GM21367 (cell line): Measurements from ENCODE around the gene ARID1A.
"Not testable (repeated sequence)": the region's sequence is repeated elsewhere in the genome, so short reads cannot be mapped to it uniquely, and the experiment has no call there.

Experiments used
- ATAC-seq: cut with Tn5 transposase; IDR thresholded peaks from one replicate; pipeline ENCODE4 v1.9.1; 2021; ENCODE audit not compliant: unreplicated experiment

Gene ARID1A

DNA sequence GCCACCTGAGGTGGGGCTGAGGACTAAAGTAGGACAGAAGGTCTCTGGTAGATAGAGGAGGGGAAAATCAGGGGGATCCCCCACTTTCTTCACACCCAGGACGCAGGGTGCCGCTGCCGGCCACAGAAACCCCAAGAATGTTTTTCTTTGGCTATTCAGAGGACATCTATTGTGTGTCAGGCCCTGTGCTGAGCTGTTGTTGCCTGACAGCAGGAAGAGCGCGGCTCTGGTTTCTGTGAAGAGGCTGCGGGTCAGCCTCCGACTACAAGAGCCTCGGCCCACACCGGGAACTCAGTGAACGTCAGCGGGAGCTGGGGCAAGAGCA lies 91.5 kb downstream of the ARID1A start:
- peak; percentile 31 for ATAC-seq

DNA sequence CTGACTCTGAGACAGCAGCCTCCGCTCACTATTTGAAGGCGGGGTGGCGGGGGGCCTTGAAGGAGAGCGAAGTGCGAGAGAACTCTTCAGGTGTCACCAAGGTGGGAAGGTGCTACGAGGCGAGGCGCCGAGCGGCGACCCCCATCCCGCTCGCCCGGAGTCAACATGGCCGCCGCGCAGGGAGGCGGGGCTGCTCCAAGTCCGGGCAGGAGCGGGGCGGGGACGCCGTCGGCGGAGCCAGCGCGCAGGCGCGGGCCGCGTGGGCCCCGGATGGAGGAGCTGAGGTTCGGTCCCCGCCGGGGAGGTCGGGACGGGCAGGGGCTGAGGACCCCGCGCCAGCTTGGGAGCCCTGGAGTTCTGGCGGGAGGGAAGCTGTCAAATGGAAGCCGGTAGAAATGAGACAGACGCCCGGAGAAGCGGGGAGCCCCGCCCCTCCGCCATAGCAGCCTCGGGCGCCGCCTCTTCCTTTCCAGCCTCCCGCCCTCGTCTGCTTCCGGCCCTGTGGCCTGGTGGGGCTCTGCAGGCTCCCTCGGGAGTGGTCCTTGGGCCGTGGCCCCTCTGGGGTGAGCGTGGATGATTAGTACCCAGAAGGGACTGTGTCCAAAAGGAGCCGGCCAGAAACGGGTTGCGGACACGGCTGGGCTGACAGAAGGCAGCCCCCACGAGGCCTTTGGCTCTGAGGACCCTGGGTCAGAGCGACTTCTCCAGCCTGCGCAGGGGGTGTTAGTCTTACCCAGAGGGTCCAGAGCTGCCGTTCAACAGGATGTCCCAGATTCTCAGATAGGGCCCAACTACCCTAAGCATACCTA lies 92.1 kb downstream of the ARID1A start, which contains the start of gene PIGV:
Gene PIGV, plus strand, starts transcription at position 245 of the 809 bp plus-strand sequence. CDS start 2,866 bp downstream, outside the sequence.
- ATAC-seq, result peak; percentile 42

DNA sequence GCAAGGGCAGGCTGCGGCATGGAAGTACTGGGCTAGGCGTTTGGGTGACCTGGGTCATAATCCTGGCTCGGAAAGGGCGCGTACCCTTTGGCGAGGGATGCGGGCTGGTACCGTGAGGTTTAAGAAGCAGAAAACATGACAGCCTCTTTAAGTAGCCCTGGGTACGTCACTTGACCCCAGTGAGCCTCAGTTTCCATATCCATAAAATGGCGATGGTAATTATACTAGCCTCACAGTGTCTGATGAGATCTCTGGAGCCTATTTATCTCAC lies 92.6 kb downstream of the ARID1A start:
- ATAC-seq, result no peak

DNA sequence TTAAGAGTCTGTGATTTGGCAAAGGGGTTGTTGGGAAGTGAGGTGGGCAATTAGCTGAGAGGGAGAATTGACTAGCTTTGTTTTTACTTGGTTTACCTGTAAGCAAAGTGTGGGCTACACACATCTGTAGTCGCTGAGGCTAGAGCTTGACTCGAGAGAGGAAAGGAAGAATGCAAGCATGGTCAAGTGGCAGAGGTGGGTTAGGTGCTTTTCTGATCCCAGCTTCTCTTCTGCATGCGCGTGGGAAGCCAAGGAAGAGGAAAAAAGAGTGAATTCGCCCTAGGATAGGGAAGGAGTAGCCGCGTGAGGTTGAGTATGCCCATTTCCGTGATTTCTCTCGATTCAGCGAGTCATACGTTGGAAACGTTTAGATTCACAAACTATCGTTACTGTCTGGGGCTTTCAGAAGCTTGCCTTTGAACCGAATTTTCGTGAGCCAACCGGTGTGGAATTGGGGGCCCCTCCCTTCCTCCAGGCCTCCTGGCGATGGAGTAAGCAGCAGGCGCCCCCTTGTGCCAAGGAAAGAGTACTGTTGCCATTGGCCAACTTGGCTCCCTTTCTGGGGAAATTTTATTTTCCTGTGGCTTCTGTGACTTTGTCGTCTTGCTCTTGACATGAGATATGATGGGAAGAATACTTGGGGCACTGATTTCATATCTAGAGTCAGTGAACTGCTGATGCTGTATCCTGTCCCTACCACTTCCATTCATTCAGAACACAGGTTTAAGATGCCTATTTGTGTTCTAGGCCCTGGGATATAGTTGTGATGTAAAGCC lies 93.2 kb downstream of the ARID1A start:
- ATAC-seq, result no peak

DNA sequence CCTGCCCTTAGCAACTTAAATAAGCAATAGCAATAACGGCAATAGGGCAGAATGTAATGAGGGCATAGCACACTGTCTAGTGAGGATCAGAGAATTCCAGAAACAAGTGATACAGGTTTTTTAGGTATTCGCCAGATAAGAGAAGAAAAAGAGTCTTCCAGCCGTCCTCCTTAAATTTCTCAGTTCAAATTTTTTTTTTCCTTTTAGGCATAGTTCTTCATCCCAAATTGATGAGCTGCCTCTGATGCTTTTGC lies 93.7 kb downstream of the ARID1A start:
- ATAC-seq, result no peak

DNA sequence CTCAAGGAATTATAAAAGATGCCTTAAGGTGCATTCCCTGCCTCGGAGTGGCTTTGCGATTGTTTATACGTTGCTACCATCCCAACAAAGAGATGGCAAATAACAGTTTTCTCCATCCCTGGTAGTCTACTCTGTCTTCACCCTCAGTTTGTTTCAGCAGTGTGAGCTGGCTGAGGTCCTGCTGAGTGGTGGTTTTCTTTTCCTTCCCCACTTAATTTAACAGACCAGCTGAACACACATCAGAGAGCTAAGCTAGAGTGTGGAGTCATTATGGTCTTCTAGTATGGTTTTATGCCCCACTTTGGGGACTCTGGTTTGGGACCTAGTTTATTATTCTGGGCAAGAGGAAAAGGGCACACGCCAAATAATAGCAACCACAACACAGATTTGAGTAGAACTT lies 94.1 kb downstream of the ARID1A start:
- no peak for ATAC-seq

DNA sequence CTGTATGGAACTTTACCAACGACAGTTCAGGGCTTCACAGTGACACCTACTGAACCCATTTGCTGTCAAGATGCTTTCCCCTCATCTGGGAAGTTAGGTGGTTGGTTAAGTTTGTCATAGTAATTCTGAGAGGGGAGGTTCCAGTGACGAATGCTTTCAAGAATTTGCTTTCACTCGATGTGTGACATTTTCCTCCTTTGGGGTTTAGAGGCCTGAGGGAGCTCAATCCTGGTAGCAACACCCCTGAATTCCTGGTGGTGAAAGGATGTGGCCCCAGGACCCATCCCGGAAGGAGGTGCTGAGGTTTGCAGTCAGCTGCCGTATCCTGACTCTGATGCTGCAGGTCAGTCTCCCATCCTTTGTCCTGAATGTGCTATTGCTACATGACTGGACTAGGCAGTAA lies 94.7 kb downstream of the ARID1A start:
- ATAC-seq, result no peak

DNA sequence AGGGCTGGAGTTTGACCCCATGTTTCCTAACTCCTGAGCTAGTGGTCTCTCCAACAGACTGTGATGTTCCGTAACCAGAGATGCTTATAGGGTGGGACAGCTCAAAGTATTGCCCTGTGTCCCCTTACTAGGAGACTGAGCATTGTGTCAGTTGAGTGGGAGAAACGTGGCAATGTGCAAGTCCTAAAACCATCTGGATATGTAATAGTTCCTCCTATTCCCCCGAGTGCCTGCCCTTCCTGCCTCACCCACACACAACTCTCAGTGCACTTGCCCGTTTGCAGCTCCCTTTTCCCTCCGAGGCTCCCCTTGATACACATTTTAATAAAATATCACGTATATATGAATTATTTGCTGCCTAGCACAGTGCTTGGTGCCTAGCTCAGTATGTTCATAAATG lies 95.3 kb downstream of the ARID1A start:
- no peak for ATAC-seq

DNA sequence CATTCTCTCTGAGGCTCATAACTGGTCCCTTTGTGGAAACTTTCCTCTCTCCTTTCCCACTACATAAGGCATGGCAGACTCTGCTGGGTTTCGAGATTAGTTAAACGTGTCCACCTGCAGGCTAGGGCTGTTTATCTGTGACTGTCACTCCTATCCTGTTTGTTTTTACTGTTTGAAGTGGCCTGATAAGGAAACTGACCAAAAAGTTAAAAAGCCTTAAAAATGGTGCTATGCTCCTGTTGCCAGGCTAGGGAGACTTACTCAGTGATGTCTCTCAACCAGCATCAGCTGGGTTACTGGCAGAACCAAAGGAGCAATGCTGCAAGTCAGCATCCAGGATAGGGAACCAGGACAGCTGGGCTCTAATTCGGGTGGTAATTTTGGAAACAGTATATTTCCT lies 95.8 kb downstream of the ARID1A start:
- no peak for ATAC-seq

DNA sequence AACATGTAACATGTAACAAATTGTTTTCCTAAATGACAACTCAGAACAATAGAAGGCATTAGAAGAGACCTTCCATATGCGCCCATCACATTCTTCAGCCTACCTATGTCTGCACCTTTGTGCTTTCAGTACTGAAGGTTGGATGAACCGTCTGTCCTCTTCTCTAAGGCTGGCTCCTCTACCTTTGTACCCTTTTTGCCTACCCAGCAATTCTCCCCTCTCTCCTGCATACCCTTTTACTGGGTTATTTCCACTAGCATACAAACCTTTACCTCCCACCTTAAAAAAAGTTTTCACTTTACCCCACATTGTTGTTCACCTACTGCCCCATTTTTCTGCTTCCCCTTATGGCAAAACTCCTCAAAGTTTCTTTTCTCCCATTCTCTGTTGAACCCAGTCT lies 97.1 kb downstream of the ARID1A start:
- ATAC-seq, result no peak

DNA sequence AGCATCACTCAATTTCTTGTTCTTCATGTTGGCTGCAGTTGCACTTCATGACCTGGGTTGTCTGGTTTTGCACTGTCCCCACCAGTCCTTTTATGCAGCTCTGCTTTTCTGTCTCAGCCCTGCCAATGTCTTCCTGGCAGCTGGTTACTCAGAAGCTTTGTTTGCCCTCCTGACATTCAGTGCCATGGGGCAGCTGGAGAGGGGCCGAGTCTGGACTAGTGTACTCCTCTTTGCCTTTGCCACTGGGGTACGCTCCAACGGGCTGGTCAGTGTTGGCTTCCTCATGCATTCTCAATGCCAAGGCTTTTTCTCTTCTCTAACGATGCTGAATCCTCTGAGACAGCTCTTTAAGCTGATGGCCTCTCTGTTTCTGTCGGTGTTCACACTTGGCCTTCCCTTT lies 98.6 kb downstream of the ARID1A start:
- ATAC-seq, result no peak

DNA sequence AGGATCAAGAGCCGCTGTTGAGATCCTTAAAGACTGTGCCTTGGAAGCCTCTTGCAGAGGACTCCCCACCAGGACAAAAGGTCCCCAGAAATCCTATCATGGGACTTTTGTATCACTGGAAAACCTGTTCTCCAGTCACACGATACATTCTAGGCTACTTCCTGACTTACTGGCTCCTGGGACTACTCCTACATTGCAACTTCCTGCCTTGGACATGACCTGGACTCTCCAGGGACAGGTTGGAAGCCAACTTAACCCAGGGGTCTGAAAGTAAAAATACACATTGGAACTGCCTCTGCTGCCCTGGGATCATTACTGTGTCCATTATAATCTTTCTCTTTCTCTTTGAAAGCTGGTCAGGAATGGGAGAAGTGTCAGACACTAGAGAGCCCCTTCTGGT lies 101.8 kb downstream of the ARID1A start:
- no peak for ATAC-seq

DNA sequence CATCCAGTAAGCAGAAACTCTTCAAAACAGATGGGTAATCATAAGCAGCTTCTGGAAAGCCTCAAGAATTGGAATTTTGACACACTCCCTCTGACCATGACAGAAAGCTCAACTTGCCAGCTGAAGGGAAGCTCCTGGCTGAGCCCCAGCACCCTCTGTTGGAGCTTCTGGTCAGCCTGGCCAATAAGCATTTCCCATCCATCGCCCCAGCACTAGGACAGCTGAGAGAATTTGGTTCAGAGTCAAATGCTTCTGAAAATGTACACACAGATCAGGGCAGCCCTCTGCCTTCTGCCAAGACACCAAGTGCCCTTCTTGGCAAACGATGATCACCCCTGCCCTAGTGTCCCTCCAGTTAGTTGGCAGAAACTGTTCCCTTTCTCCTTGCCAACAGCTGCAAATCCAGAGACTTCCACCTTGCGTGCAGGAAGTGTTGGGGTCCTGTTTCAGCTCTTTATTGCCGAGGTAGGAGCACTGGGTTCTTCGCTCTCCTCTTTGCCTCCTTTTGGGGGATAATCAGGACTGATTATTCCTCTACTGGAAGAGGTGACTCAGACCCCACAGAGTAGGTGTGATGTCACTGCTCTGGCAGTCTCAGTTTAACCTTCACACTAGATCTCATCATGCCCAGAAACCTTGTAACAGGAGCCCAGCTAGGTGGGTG lies 103.8 kb downstream of the ARID1A start:
- no peak for ATAC-seq

DNA sequence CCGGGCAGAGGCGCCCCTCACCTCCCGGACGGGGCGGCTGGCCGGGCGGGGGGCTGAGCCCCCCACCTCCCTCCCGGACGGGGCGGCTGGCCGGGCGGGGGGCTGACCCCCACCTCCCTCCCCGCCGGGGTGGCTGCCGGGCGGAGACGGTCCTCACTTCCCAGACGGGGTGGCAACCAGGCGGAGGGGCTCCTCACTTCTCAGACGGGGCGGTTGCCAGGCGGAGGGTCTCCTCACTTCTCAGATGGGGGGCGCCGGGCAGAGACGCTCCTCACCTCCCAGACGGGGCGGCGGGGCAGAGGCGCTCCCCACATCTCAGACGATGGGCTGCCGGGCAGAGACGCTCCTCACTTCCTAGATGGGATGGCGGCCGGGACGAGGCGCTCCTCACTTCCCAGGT lies 108.1 kb downstream of the ARID1A start:
- not testable (repeated sequence) for ATAC-seq

DNA sequence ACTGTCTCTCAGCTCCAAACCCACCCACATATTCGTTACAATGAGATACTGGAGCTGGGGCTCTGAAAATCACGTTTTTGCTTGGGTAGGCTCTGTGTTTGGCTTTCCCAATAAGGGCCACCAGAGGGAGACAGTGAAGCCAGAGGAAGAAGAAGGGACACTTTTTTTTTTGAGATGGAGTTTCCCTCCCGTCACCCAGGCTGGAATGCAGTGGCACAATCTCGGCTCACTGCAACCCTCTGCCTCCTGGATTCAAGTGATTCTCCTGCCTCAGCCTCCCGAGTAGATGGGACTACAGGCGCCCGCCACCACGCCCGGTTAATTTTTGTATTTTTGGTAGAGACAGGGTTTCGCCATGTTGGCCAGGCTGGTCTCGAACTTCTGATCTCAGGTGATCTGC lies 114.3 kb downstream of the ARID1A start:
- not testable (repeated sequence) for ATAC-seq

DNA sequence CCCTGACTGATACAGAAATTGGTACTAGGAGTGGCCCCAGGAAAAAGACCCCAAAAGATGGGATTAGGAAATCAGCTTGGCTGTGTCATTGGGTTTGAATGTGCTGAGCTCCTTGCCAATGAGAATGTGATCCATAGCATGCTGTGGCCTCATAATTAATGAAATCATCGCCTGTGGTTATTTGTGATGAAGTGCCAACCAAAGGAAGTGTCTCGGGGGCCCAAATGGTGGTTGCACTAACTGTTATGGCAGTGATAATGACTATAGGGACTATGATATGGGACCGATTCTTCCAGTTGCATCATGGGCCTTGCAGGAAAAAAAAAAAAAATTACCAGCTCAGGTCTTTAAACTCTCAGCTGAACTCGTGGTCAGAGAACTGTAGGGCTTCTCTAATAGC lies 115.2 kb downstream of the ARID1A start:
- no peak for ATAC-seq

DNA sequence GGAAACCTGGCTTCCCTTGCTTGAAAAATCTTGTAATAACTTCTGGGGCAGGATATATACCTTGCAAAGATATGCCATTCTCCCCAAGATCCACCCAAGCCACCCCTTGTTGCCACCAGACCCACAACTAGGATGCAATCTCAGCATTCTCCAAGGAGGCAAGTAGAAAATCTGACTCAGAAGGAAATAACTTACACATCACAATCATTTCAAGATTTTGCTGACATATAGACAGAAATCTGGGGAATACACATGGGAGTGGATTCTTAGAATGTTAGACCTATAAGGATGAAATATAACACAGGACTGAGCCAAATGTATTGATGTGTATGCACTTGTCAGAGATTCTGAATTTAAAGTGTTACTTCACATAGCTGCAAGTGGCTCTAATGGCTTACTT lies 115.9 kb downstream of the ARID1A start:
- no peak for ATAC-seq

DNA sequence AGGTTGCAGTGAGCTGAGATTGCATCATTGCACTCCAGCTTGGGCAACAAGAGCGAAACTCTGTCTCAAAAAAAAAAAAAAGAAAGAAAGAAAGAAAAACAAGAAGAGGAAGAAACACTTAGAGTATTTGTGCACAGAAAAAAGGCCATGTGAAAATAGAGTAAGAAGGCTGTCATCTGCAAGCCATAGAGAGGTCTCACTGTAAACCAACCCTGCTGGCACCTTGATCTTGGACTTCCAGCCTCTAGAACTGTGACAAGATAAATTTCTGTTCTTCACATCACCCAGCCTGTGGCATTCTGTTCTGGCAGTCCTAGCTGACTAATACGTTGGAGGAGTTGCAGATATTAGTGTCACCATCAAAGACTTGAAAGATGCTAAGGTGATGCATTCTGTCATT lies 118.6 kb downstream of the ARID1A start:
- no peak for ATAC-seq

DNA sequence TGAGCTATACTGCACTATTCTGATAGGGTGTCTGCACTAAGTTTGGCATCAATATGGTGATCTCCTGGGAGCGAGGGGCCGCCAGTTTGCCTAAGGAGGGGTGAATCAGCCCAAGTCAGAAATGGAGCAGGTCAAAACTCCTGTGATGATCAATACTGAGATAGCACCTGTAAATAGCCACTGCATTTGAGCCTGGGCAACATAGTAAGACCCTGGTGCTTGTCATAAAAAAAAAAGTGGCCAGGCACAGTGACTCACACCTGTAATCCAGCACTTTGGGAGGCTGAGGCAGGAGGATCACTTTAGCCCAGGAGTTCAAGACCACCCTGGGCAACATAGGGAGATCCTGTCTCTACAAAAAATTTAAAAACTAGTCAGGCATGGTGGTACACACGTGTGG lies 119.1 kb downstream of the ARID1A start:
- ATAC-seq, result no peak

DNA sequence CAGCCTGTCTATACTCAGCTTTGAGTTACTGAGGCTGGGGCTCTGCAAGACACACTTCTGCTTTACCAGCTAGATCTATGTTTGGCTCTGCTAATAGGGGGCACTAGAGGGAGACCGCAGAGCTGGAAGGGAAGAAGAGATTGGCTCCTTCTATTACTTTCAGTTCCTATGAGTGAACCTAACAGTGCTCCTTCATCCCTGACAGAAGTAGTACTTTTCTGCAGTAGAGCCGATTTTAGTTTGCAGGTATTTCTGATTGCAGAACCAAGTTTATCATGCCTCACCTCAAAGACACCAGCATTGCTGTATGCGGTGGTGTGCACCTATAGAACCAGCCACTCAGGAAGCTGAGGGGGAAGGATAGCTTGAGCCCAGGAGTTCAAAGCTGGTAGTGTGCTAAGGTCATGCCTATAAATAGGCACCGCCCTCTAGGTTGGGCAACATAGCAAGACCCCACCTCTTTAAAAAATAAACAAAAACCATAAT lies 125.0 kb downstream of the ARID1A start:
- ATAC-seq, result no peak

DNA sequence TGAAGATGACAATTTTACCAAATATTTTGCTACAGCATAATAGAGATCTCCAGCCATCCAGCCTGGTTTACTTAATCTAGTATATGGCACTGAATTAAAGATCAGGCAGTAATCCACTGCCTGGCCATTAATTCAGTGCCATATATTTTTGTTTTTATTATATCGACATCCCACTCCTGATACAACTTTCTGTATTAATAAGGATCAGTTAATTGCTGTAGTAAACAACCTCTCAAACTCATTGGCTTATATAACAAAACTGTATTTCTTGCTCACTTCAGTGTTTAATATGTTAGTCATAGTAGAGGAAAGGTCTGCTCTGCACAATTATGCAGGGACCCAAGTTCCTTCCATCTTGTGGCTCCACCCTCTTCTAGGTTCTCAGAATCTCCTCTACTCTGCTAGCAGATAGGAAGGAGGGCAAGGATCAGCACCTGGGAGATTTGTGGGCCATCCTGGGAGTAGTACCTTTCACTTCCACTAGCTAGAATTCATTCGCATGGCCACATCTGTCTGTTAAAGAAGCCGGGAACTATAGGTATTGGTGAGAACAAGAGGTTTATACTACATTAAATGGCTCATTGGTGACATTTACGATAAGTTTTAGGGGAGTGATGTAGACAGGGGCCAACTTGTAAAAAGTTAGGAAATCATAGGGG lies 127.1 kb downstream of the ARID1A start:
- no peak for ATAC-seq

DNA sequence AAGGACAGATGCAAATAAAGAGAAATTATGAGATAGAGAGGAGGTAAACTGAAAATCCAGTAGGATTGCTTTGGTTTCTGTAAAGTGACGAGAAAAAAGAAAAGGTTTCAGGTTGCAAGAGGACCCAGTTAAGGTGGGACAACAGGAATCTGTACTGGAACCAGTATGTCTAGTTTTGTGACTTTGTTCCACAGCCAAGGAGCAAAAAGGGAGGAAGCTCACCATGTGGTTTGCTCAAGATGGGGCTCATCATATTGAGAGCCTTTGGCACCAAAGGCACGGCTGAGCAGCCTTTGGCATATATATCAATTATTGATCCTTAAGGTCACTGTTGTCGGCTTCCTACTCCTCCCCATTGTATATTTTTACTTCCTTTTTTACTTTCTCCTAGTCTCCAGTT lies 128.9 kb downstream of the ARID1A start:
- ATAC-seq, result no peak
